Mesenteric fat pad (tissue), 1 donor: ENCODE measurements around the gene ATXN7L1. TPM values are rescaled to one million over a fixed set of nuclear protein-coding genes. Genes with fewer than 3 reads are reported as not detected.

Source experiments
- total RNA-seq: library from RNA; stranded (reverse); fragmentation: NEBNext Ultra II Directional; extraction: Animal tissue kit (Norgen Biotek cat#: 25700); gene quantifications from one replicate; pipeline ENCODE4 v1.2.1, GENCODE V29; 2021
- donor health status: DM: yes; HTN: yes; CAD: no.

The ATXN7L1 gene
- total RNA-seq, 1 donor from 2014 or later = 23.8 TPM

Other genes with a start within 250 kb of the ATXN7L1 start
- gene CDHR3, start 86.7 kb upstream of the ATXN7L1 start, total RNA-seq = 35.7 TPM
- gene SYPL1, start 235.7 kb upstream of the ATXN7L1 start, total RNA-seq = 70.8 TPM